K562 (cell line): Measurements from ENCODE around the gene VPS45. TPM values are rescaled to one million over a fixed set of nuclear protein-coding genes. Genes with fewer than 3 reads are reported as not detected.
A peak's percentile ranks its signal among the peaks of the same experiment; 100 is the strongest.

ENCODE experiments used
- HMG20B ChIP-seq: fragments of 250-450 bp; sonication (Bioruptor Pico); IDR thresholded peaks from 2 replicates; pipeline ENCODE4 v1.5.0; 2021; ENCODE audit warnings: mild to moderate bottlenecking
- JUN ChIP-seq, 2 experiments: sonication (generic) in 1 of 2; formaldehyde crosslinking in 1 of 2; IDR thresholded peaks; 2 replicates each; pipeline versions ENCODE4 v1.6.1 to v1.8.0; 2012 to 2022; ENCODE audit warnings: borderline replicate concordance in 2 of 2, mild to moderate bottlenecking in 2 of 2, improper control_type of control experiment in 1 of 2, low read depth in 1 of 2, low read length in 1 of 2, missing genetic modification reagents in 1 of 2
- MEF2D ChIP-seq: conservative IDR thresholded peaks from 2 replicates; pipeline ENCODE4 v1.6.1; 2016; ENCODE audit warnings: low read depth, missing genetic modification characterization, missing compliant biosample characterization
- MGA ChIP-seq: fragments of 450-650 bp; IDR thresholded peaks from 2 replicates; pipeline ENCODE4 v1.6.1; 2016; ENCODE audit warnings: mild to moderate bottlenecking, moderate library complexity
- PCBP2 ChIP-seq: fragments of 200-400 bp; formaldehyde crosslinking; IDR thresholded peaks from 2 replicates; pipeline ENCODE4 v1.6.1; 2018; ENCODE audit warnings: low read length, low read depth, mild to moderate bottlenecking, moderate library complexity; ENCODE audit not compliant: poor library complexity, severe bottlenecking
- PHF20 ChIP-seq: fragments of 450-650 bp; IDR thresholded peaks from 2 replicates; pipeline ENCODE4 v1.6.1; 2018; ENCODE audit not compliant: partially characterized antibody
- SOX6 ChIP-seq: fragments of 450-650 bp; IDR thresholded peaks from 2 replicates; pipeline ENCODE4 v1.6.1; 2014; ENCODE audit warnings: mild to moderate bottlenecking
- TAF9B ChIP-seq: fragments of 450-650 bp; IDR thresholded peaks from 2 replicates; pipeline ENCODE4 v1.6.1; 2018; ENCODE audit warnings: mild to moderate bottlenecking; ENCODE audit not compliant: partially characterized antibody
- ZC3H11A ChIP-seq: IDR thresholded peaks from 2 replicates; pipeline ENCODE4 v1.6.1; 2012; ENCODE audit warnings: low read depth, low read length, improper control_type of control experiment
- ZMIZ1 ChIP-seq, 2 experiments: fragments of 150-350 bp in 1 of 2; IDR thresholded peaks; 2 replicates each; pipeline ENCODE4 v1.6.1; 2012 to 2016; ENCODE audit warnings: low read depth in 2 of 2, low read length in 2 of 2, mild to moderate bottlenecking in 1 of 2, moderate library complexity in 1 of 2
- ZNF134 ChIP-seq: fragments of 250-450 bp; sonication (Bioruptor Pico); conservative IDR thresholded peaks from 2 replicates; pipeline ENCODE4 v1.4.0; 2020
- polyA plus RNA-seq, 8 experiments: library from polyadenylated mRNA; depleted of rRNA in 4 of 8; stranded (reverse) in 5 of 8; unstranded in 3 of 8; fragments of >200 nt; fragmentation: Nextera tagmentation in 2 of 8; fragmentation: Illumina TruSeq in 1 of 8; extraction: Ambion mirVana in 2 of 8; extraction: Trizol in 1 of 8; gene quantifications; 2 replicates each; pipeline versions ENCODE4 v1.2.1 to v1.2.3, GENCODE V29; 2011 to 2014; ENCODE audit warnings: inconsistent platforms in 1 of 8, missing spikeins in 1 of 8
- total RNA-seq, 7 experiments: library from RNA; depleted of rRNA in 6 of 7; stranded (reverse); fragments of >200 nt in 6 of 7; fragmentation: Illumina TruSeq in 2 of 7; extraction: Trizol in 2 of 7; gene quantifications; 2 replicates each; pipeline versions ENCODE4 v1.2.1 to v1.2.3, GENCODE V29; 2011 to 2021; ENCODE audit warnings: low replicate concordance in 1 of 7

Gene VPS45
- total and polyA plus RNA-seq, 9 of the 15 experiments (the other 6 are each of a cell fraction or from before 2014, with no cell fraction given): 17.9 to 48.2 (median 34.4) TPM

- no peak for TF ChIP-seq MEF2D
- TF ChIP-seq TAF9B: no peak
- TF ChIP-seq ZC3H11A: no peak
- TF ChIP-seq HMG20B (CRISPR knock-in tag): no peak
- peak; percentile 39 for TF ChIP-seq PHF20
- TF ChIP-seq ZNF134: peak; percentile 92
- TF ChIP-seq JUN (IDR thresholded peaks at IDR 0.05; ENCODE audit: borderline replicate concordance, low read depth, low read length): no peak
- TF ChIP-seq JUN (CRISPR knock-in tag; IDR thresholded peaks at IDR 0.05; ENCODE audit: borderline replicate concordance): no peak
- TF ChIP-seq PCBP2: no peak
- no peak for TF ChIP-seq ZMIZ1 (IDR thresholded peaks at IDR 0.05; ENCODE audit: low read depth in 2 of 2, low read length in 2 of 2)
- peak; percentile 69 for TF ChIP-seq MGA
- TF ChIP-seq SOX6: peak; percentile 89
These were observed 98.3 kb downstream of the VPS45 start (continued) for GRCh38 chr1:150165622-150166612.
